ENCODE measurements around the gene PAPLN. TPM values are rescaled to one million over a fixed set of nuclear protein-coding genes. Genes with fewer than 3 reads are reported as not detected.
A peak's percentile ranks its signal among the peaks of the same experiment; 100 is the strongest.

Gene PAPLN
- total and polyA plus RNA-seq, 3 donors from 2014 or later: 12.4 to 33.4 (median 24.5) TPM

GRCh38 chr14:73245480-73246325 is 8.4 kb downstream of the PAPLN start:
- intact Hi-C loops (cut with DNase I; ENCODE audit: low total_unique reads): loop anchor here (10.0 kb wide), 1 partner anchor 649 kb away; no protein-coding TSS in a partner anchor
- Histone ChIP-seq H3K4me1 (peaks cover 3% of the 10 kb centered on the region), H3K4me3 (peak overlapping the region; percentile 34 to 53), H3K27me3 (no peaks in the 10 kb centered on the region), H3K9me3 (no peaks in the 10 kb centered on the region), H3K27ac (no peak overlapping the region), H3K36me3 (ENCODE audit: low read depth, missing control alignments) (no peaks in the 10 kb centered on the region)
- WGBS, 2 donors: 38% methylated on average over 32 to 33 of the region's 64 CpGs
- no peak for DNase-seq
- no peak for TF ChIP-seq POLR2A (IDR thresholded peaks at IDR 0.05)
- TF ChIP-seq, protein P1, sequence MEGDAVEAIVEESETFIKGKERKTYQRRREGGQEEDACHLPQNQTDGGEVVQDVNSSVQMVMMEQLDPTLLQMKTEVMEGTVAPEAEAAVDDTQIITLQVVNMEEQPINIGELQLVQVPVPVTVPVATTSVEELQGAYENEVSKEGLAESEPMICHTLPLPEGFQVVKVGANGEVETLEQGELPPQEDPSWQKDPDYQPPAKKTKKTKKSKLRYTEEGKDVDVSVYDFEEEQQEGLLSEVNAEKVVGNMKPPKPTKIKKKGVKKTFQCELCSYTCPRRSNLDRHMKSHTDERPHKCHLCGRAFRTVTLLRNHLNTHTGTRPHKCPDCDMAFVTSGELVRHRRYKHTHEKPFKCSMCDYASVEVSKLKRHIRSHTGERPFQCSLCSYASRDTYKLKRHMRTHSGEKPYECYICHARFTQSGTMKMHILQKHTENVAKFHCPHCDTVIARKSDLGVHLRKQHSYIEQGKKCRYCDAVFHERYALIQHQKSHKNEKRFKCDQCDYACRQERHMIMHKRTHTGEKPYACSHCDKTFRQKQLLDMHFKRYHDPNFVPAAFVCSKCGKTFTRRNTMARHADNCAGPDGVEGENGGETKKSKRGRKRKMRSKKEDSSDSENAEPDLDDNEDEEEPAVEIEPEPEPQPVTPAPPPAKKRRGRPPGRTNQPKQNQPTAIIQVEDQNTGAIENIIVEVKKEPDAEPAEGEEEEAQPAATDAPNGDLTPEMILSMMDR (IDR thresholded peaks at IDR 0.05): no peak

DNA sequence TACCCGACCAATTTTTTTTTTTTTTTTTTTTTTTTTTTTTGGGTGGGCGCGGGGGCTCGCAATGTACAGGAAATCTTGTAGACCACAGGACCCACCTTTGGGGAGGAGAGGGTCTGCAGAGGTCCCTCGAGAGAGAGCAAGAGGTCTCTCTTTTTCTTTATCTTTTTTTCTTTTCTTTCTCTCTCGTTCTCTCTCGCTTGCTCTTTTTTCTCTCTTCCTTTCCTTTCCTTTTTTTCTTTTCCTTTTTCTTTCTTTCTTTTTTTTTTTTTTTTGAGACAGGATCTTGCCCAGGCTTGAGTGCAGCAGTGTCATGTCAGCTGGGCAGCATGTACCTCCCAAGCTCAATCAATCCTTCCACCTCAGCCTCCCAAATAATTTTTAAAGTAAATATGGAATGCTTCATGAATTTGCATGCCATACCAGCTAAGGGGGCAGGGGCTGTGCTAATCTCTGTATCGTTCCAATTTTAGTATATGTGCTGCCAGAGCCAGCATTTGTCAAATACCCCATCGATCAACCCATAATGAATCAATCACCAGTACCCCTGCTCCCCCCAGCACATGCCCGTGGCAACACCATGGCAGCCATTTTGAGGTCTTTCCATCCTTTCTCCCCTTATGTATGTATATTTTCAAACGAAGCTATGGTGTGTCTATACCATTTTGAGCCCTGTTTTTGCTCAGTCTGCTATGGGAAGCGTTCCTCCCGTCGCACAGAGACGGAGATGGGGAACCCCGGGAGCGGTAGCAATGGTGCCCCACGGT is 9.3 kb downstream of the PAPLN start:
- H3K4me1 ChIP-seq: no peaks in the 10 kb centered on the region
- no peak overlapping the region for H3K27ac ChIP-seq
- no peak for DNase-seq
- H3K36me3 ChIP-seq (ENCODE audit: low read depth, missing control alignments): no peaks in the 10 kb centered on the region
- 54 to 64% methylated on average over 18 of the region's 18 CpGs for WGBS, 2 donors
- H3K9me3 ChIP-seq: no peaks in the 10 kb centered on the region
- TF ChIP-seq, protein P1 (IDR thresholded peaks at IDR 0.05): no peak
- TF ChIP-seq POLR2A (IDR thresholded peaks at IDR 0.05): no peak
- peak overlapping the region in 1 of 2 donors; percentile 53 for H3K4me3 ChIP-seq
- intact Hi-C loops (cut with DNase I; ENCODE audit: low total_unique reads): loop anchor here (10.0 kb wide), 1 partner anchor 648 kb away; no protein-coding TSS in a partner anchor
- no peaks in the 10 kb centered on the region for H3K27me3 ChIP-seq

GRCh38 chr14:73248108-73248868 is 11.0 kb downstream of the PAPLN start:
- no peak overlapping the region for H3K27ac ChIP-seq
- no peaks in the 10 kb centered on the region for H3K27me3 ChIP-seq
- H3K36me3 ChIP-seq (ENCODE audit: low read depth, missing control alignments): no peaks in the 10 kb centered on the region
- TF ChIP-seq POLR2A (IDR thresholded peaks at IDR 0.05): no peak
- TF ChIP-seq, protein P1 (IDR thresholded peaks at IDR 0.05): no peak
- DNase-seq: no peak
- intact Hi-C loops (cut with DNase I; ENCODE audit: low total_unique reads): loop anchor here (10.0 kb wide), 1 partner anchor 647 kb away; no protein-coding TSS in a partner anchor
- no peaks in the 10 kb centered on the region for H3K9me3 ChIP-seq
- WGBS, 2 donors: 73 to 76% methylated on average over 9 of the region's 9 CpGs
- no peaks in the 10 kb centered on the region for H3K4me1 ChIP-seq
- no peak overlapping the region for H3K4me3 ChIP-seq

GRCh38 chr14:73249108-73249507 is 11.8 kb downstream of the PAPLN start:
- intact Hi-C loops (cut with DNase I; ENCODE audit: low total_unique reads): loop anchor here (10.0 kb wide), 1 partner anchor 646 kb away; no protein-coding TSS in a partner anchor
- Histone ChIP-seq H3K36me3 (ENCODE audit: low read depth, missing control alignments) (no peaks in the 10 kb centered on the region), H3K4me1 (no peaks in the 10 kb centered on the region), H3K27ac (no peak overlapping the region), H3K27me3 (no peaks in the 10 kb centered on the region), H3K9me3 (no peaks in the 10 kb centered on the region), H3K4me3 (no peak overlapping the region)
- TF ChIP-seq, protein P1 (IDR thresholded peaks at IDR 0.05): no peak
- no peak for TF ChIP-seq POLR2A (IDR thresholded peaks at IDR 0.05)
- WGBS, 2 donors: 92 to 100% methylated on average over 1 of the region's 1 CpG
- DNase-seq: no peak

Data from testis (tissue), 3 donors.